Activated T-cell treated with anti-CD3 and anti-CD28 coated beads, Interleukin-2, amount 50 U/mL, for 1 hour (primary cell): ENCODE data around the gene EDEM1.
A peak's percentile ranks its signal among the peaks of the same experiment; 100 is the strongest.
"Not testable (repeated sequence)": the region's sequence is repeated elsewhere in the genome, so short reads cannot be mapped to it uniquely, and the experiment has no call there.

Experiments used
- DNase-seq: peaks from one replicate; pipeline ENCODE4 v3.0.0-alpha.2; 2020

The EDEM1 gene

DNA sequence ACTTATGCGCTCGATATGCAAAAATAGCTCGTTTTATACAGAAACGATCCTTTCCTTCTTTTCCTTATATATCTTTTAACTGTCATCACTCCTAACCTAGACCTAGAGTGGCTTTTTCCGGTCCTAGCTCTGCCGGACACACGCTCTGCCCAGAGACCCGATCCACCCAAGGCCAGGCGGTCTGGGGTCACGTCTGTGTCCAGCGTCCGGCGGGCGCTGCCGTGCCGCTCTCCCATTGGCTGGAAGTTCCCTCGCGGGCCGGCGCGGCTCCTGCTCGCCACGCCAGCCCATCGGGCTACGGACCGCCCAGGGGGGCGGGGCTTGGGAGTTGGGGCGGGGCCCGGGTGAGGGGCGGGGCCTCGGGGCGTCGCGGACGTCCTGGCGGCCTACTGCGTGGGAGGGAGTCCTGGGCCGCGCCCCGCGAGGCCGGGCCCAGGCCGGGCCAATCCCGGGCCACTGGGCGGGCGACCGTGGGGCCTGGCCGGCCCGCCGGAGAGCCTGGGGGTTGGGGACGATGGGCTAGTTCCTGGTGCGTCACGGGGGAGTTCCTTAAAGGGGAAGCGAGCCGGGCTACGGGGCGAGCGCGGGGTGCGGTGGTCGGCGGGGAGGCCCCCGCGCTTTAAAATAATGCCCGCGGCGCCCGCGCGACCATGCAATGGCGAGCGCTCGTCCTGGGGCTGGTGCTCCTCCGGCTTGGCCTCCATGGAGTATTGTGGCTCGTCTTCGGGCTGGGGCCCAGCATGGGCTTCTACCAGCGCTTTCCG is at the start of gene EDEM1:
TSS of gene EDEM1 (plus strand) at position 552 of the 764 bp plus-strand sequence. CDS start at position 651, 99 bp downstream.
- DNase-seq: peak; percentile 99

DNA sequence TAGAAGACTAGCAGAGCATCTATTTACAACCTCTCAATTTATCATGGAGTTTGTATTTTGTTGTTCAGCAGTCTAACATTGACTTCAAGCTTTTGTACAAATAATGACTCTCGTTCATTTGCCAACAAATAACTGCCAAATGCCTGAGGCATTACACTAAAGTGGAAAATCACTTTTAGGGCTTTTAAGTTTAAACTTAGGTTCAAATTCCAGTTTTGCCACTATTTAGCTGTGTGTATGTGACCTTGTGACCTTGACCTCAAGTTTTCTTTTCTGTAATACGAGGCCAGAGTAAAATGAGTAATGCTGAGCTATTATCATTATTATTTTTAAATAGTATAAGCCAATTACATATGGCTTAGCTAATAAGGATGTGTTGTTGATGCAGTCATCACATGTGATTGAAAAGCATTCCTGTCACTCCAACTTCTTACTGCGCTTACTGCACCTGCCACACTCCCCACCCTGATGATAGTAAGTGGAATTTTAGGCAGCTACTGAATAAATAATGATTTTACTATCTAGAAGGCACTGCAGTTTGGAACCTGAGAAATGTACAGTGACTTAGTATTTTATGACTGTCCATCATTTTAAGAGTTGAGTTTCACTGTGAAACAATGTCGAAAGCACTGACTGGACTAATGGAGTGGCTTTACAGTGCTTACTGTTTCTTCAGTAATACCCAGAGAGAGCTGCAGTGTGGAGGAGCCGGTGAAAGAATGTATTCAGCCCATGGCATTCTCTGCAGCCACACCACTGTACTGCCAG is 49.1 kb upstream of the EDEM1 start:
- no peak for DNase-seq

GRCh38 chr3:5140230-5140621 is 47.3 kb upstream of the EDEM1 start:
- DNase-seq: no peak

DNA sequence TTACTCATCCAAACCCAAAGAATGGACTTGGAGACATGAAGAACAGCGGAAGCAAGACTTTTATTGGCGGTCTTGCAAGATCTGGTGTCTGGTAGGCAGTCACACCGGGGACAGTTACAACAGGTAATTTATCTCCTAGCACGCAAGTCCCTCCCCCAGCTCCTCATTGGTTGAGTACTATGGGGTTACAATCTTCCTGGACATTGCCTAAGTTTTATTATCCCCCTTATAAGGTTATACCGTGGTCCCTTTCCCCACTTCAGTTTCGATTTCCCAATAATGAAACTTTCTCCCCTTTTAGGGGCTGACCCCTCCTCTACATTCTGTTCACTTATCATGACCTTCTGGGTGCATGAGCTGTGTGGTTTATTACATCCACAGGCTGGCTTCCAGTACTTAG is 46.7 kb upstream of the EDEM1 start:
- no peak for DNase-seq

DNA sequence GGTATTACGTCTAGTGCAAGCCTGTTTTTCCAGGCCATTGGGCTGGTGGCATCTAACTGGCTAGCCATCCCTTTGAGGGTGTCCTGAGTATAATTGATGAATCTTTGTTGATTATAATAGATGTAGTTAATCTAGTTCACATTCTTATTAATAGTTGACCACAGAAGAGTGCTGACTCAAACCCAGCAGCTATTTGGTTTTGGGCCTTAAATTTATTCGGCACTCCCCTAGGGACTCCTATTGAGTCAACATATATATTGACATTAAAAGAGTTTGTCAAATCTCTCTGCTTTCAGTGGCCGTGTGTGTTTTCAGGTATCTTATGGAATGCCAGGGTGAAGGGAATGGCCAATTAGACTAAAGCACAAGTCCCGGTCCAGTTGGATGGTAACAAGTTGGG is 45.7 kb upstream of the EDEM1 start:
- no peak for DNase-seq

DNA sequence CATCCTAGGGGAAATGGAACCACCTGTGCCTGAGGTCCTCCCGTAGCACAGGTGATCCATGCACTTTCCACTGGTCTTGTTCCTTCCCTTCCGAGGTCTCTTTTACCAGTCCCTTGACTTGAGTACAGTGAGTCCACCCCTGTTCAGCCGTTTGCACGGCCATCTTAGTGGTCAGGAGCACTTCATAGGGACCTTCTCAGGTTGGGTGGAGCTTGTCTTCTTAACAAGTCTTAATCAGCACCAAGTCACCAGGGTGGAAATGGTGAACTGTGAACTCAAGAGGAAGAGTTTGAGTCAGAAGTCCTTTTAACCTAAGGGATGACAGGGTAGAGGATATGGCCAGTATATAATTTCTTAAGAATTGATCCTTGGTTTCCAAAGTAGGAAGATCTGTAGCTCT is 44.0 kb upstream of the EDEM1 start:
- no peak for DNase-seq

DNA sequence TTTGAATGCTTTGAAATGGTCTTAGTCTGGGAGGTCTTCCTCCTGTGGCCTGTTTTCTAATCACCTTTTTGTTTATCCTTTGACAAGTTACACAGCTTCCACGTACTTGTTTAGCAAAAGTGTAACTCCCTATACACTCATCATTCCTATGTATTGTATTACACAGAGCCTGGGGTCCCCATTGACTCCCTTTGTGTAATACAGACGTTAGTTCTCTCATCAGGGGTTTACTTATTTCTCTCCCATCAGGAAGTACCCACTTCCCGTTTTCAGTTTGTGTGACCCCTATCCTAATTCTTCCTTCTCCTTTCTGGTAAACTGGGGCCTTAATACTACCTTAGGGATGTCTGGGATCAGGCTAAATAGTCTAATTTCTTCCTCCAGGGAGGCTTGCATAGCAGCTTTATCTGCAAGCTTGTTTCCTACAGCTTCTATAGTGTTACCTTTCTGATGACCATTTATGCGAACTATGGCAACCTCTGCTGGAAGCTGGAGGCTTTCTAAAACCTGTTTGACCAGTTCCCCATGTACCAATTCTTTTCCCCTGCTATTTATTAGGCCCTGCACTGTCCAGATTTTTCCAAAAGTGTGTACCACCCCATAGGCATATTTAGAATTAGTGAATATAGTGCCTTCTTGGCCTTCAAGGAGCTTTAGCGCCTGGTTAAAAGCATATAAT is 43.1 kb upstream of the EDEM1 start:
- no peak for DNase-seq

GRCh38 chr3:5145120-5145519 is 42.4 kb upstream of the EDEM1 start:
- DNase-seq: no peak

- DNase-seq: not testable (repeated sequence)
Observed at GRCh38 chr3:5147152-5147551, 40.4 kb upstream of the EDEM1 start.

DNA sequence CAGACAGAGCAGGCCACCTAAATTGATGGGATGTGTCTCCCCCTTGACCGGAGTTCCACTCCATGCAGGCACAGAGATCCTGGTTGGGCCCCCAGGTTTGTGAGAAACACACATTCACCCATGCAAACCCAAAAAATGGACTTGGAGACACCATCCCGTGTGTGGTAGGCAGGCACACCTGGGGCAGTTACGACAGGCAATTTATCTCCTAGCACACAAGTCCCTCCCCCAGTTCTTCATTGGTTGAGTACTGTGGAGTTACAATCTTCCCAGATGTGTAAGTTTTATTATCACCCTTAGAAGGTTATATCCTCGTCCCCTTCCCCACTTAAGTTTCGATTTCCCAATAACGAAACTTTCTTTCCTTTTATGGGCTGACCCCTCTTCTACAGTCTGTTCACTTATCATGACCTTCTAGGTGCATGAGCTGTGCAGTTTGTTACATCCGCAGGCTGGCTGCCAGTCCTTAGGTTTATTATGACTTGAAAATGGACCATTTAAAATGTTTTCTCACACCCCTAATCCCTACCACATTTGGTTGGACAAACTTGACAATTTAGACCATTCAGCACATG is 38.1 kb upstream of the EDEM1 start:
- no peak for DNase-seq

DNA sequence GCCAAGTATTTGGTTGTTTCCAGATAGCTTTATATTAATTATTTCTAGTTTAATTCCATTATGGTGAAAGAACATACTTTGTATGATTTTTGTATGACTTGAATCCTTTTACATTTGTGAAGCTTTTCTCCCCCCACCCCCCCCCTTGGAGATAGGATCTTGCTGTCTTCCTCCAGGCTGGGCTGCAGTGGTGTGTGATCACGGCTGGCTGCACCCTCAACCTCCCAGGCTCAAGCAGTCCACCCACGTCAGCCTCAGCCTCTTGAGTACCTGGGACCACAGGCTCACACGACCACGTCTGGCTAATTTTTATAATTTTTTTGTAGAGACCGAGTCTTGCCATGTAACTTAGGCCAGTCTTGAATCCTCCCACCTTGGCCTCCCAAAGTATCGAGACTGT is 35.9 kb upstream of the EDEM1 start:
- DNase-seq: no peak

DNA sequence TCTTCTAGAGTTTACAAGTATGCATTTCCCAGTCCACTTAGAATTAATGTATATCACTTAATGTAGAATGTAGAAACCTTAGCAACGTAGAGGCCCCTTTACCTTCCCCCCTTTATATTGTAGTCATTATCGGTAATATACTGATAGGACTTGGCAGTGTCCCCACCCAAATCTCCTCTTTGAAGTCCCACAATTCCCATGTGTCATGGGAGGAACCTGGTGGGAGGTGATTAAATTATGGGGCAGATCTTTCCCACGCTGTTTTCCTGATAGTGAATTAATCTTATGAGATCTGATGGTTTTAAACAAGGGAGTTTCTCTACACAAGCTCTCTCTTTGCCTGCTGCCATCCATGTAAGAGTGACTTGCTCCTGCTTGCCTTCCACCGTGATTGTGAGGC is 34.4 kb upstream of the EDEM1 start:
- no peak for DNase-seq

- DNase-seq: no peak
Observed at GRCh38 chr3:5155241-5155640, 32.3 kb upstream of the EDEM1 start.

DNA sequence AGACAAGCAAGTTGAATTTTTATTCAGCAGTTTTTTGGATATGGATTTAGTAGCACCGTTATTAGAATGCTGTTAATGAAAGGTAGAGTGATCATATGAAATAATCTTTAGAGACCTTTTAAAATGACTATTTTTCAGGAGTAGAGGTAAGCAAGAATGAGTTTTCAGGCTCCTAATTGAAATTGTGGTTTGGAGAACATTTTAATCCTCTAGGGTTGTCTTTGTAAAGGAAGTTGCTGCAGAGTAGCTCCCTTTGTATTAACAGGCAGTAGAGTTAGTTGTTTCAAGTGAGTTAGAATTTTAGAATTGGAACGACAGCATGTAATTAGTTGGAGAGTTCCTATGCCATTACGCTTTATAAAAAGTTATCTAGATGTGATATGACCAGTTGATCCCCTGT is 27.2 kb upstream of the EDEM1 start:
- no peak for DNase-seq

- no peak for DNase-seq
Observed at GRCh38 chr3:5160940-5161858, 26.3 kb upstream of the EDEM1 start.

GRCh38 chr3:5162102-5162501 is 25.4 kb upstream of the EDEM1 start:
- no peak for DNase-seq

- no peak for DNase-seq
Observed at GRCh38 chr3:5165698-5166097, 21.8 kb upstream of the EDEM1 start.

DNA sequence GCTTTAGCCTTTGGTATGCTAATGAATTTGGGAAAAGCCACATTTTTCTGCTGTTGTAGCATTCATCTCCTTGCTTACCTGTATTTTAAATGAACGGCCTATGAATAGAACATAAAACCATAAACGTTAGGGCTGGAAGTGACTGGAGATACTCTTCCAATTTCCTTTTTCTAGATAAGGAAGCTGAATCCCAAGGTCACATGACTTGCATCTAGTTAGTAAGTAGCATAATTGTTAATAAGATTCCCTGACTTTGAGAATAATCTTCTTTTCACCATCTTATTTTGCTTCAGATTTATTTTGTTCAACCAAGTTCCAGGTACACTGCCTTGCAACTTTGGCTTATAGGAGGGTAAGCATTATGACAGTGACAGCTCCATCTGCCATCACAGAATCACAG is 20.7 kb upstream of the EDEM1 start:
- no peak for DNase-seq

GRCh38 chr3:5168110-5168509 is 19.4 kb upstream of the EDEM1 start:
- no peak for DNase-seq

DNA sequence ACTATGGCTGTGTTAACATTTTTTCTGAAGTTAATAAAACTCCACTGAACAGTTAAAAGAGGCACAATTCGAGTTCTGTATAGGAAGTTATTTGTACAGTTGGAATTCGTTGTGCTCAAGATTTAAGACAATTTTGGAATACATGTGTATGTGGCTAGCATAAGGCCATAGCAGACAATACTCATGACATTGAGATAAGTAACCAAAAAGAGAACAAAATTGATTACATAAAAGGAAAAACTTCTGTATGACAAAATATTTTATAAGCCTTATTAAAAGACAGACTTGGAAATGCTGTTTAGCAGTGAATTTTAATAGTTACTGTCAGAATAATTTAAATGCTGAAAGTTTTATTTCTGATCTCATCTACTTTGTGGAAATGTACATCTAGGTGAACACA is 17.7 kb upstream of the EDEM1 start:
- DNase-seq: no peak

- no peak for DNase-seq
Observed at GRCh38 chr3:5170975-5171374, 16.5 kb upstream of the EDEM1 start.

DNA sequence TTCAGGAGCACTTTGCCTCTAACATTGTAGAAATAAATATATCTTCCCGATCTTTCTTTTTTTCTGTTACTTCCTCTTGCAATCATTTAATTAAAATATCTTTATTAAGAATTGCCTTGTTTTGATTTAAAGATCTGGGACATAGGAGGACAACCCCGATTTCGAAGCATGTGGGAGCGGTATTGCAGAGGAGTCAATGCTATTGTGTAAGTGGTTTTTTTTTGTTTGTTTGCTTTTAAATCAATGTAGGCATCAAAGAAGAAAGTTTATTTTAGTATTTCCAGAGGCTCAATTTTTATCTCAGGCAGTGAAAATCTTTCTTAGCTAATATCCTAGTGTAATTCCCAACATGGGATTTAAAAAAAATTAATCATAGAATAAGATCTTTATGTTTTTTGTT is 15.5 kb upstream of the EDEM1 start:
- no peak for DNase-seq
